Liver (tissue), 3 donors: ENCODE measurements around the gene INPP4A.

Experiments used
- ATF3 ChIP-seq: IDR thresholded peaks from 2 replicates; pipeline ENCODE4 v1.6.1; 2016; ENCODE audit warnings: antibody characterized with exemption
- CTCF ChIP-seq: fragments of 150-350 bp; IDR thresholded peaks from 2 replicates; pipeline ENCODE4 v1.5.1; 2017; ENCODE audit warnings: improper control_type of control experiment, low read depth, low read length; ENCODE audit not compliant: missing input control
- FOXA1 ChIP-seq: IDR thresholded peaks from 2 replicates; pipeline ENCODE4 v1.6.1; 2016; ENCODE audit warnings: antibody characterized with exemption
- FOXA2 ChIP-seq: IDR thresholded peaks from 2 replicates; pipeline ENCODE4 v1.6.1; 2016; ENCODE audit warnings: antibody characterized with exemption
- GABPA ChIP-seq, 2 donors: IDR thresholded peaks in 1 of 2; conservative IDR thresholded peaks in 1 of 2; 2 replicates each; pipeline ENCODE4 v1.6.1; 2016; ENCODE audit warnings: antibody characterized with exemption in 2 of 2, mild to moderate bottlenecking in 1 of 2, moderate library complexity in 1 of 2
- HNF4G ChIP-seq: IDR thresholded peaks from 2 replicates; pipeline ENCODE4 v1.6.1; 2016; ENCODE audit warnings: antibody characterized with exemption
- JUND ChIP-seq, 2 donors: IDR thresholded peaks; 2 replicates each; pipeline ENCODE4 v1.6.1; 2016; ENCODE audit warnings: antibody characterized with exemption in 2 of 2
- RAD21 ChIP-seq, 2 donors: IDR thresholded peaks; 2 replicates each; pipeline ENCODE4 v1.6.1; 2016; ENCODE audit warnings: antibody characterized with exemption in 2 of 2, mild to moderate bottlenecking in 2 of 2
- SP1 ChIP-seq: IDR thresholded peaks from 2 replicates; pipeline ENCODE4 v1.6.1; 2018; ENCODE audit warnings: antibody characterized with exemption, mild to moderate bottlenecking
- TAF1 ChIP-seq: conservative IDR thresholded peaks from 2 replicates; pipeline ENCODE4 v1.6.1; 2016; ENCODE audit warnings: antibody characterized with exemption, mild to moderate bottlenecking
- YY1 ChIP-seq: IDR thresholded peaks from 2 replicates; pipeline ENCODE4 v1.6.1; 2016; ENCODE audit warnings: antibody characterized with exemption, mild to moderate bottlenecking
- ZBTB33 ChIP-seq: IDR thresholded peaks from 2 replicates; pipeline ENCODE4 v1.6.1; 2016; ENCODE audit warnings: antibody characterized with exemption
- TF ChIP-seq, protein P1 (sequence below): IDR thresholded peaks from 2 replicates; pipeline ENCODE4 v1.6.1; 2016; ENCODE audit warnings: antibody characterized with exemption, mild to moderate bottlenecking
- TF ChIP-seq, protein P2 (sequence below): IDR thresholded peaks from 2 replicates; pipeline ENCODE4 v1.6.1; 2016; ENCODE audit warnings: antibody characterized with exemption
- donor health status: healthy.
- donor health status: healthy.

- TF ChIP-seq JUND (IDR thresholded peaks at IDR 0.05) (no peak), CTCF (no peak), TAF1 (no peak), YY1 (no peak), SP1 (no peak), ZBTB33 (no peak), GABPA (IDR thresholded peaks at IDR 0.05 in 1 of 2, conservative IDR thresholded peaks at IDR 0.05 in 1 of 2) (no peak), ATF3 (no peak), FOXA1 (no peak), FOXA2 (no peak), RAD21 (IDR thresholded peaks at IDR 0.05) (no peak), HNF4G (no peak)
- TF ChIP-seq, protein P1, sequence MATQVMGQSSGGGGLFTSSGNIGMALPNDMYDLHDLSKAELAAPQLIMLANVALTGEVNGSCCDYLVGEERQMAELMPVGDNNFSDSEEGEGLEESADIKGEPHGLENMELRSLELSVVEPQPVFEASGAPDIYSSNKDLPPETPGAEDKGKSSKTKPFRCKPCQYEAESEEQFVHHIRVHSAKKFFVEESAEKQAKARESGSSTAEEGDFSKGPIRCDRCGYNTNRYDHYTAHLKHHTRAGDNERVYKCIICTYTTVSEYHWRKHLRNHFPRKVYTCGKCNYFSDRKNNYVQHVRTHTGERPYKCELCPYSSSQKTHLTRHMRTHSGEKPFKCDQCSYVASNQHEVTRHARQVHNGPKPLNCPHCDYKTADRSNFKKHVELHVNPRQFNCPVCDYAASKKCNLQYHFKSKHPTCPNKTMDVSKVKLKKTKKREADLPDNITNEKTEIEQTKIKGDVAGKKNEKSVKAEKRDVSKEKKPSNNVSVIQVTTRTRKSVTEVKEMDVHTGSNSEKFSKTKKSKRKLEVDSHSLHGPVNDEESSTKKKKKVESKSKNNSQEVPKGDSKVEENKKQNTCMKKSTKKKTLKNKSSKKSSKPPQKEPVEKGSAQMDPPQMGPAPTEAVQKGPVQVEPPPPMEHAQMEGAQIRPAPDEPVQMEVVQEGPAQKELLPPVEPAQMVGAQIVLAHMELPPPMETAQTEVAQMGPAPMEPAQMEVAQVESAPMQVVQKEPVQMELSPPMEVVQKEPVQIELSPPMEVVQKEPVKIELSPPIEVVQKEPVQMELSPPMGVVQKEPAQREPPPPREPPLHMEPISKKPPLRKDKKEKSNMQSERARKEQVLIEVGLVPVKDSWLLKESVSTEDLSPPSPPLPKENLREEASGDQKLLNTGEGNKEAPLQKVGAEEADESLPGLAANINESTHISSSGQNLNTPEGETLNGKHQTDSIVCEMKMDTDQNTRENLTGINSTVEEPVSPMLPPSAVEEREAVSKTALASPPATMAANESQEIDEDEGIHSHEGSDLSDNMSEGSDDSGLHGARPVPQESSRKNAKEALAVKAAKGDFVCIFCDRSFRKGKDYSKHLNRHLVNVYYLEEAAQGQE = no peak
- TF ChIP-seq, protein P2, sequence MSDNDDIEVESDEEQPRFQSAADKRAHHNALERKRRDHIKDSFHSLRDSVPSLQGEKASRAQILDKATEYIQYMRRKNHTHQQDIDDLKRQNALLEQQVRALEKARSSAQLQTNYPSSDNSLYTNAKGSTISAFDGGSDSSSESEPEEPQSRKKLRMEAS = no peak
Observed at GRCh38 chr2:98582523-98582922, 137.9 kb downstream of the INPP4A start.
